Activated CD4-positive, CD25-positive, alpha-beta regulatory T cell treated with anti-CD3 and anti-CD28 coated beads, Interleukin-2, amount 50 U/mL, for 16 hours (primary cell): Measurements from ENCODE around the gene TOR3A.

ENCODE experiments used
- DNase-seq: peaks from one replicate; pipeline ENCODE4 v3.0.0-alpha.2; 2020; ENCODE audit warnings: low read depth, low spot score

The TOR3A gene

GRCh38 chr1:179066471-179066870 is 15.4 kb upstream of the TOR3A start:
- DNase-seq: no peak

- no peak for DNase-seq
Observed at GRCh38 chr1:179077396-179077795, 4.5 kb upstream of the TOR3A start.

DNA sequence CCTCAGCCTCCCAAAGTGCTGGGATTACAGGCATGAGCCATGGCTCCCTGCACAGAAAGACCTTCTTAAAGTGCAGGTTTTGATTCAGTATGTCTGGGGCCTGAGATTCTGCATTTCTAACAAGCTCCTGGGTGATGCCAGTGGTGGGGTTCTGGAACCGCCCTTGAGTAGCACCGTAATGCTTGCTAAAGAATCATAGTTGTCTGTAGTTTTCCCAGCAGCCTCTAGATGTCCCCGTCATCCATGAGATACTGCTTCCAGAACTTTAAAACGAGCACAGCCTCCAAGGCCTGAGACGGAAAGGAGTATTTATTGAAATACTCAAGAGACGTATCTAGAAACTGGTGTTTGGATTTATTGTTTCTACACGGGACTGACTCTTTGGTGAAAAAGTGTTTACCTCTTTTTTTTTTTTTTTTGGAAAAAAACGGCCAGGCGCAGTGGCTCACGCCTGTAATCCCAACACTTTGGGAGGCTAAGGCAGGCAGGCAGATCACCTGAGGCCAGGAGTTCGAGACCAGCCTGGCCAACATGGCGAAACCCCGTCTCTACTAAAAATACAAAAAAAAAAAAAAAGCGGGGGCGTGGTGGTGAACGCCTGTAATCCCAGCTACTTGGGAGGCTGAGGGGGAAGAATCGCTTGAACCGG is 2.6 kb upstream of the TOR3A start:
- peak; percentile 22 for DNase-seq

DNA sequence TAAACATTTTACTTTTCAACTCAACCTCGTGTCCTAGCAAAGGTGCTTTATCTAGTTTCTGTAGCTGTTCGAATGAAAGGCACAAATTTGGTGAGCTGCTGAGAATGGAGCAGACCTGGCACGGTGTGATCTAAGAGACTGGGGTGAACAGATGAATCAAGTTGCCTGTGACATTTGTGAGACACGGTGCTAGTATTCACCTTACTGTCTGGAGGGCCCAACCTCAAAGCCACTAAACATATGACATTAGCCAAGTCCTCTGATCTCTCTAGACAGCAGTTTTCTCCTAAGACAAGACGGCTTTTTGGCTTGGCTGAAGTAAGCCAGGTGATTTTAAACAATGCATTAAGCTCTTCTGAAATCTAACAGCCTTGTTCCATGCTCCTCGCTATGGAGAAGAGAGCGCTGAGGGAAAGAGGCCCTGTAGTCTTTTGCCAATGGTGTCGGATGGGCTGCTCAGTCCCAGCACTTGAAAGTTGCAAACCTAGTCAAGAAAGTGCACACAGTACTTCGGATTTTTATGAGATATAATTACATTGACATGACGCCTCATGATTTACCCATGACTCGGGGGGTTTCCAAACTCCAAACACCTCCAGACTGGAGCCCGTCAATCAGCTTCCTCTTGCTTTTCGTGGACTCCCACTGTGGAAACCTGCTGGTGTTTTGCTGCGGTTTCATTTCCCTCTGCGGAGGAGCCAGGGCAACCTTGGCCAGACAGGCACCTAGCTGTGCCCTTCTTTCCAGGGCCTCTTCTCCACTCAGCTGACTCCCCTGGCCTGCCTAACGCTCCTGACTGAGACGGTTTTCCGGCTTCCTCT is 794 bp upstream of the TOR3A start:
- DNase-seq: no peak

DNA sequence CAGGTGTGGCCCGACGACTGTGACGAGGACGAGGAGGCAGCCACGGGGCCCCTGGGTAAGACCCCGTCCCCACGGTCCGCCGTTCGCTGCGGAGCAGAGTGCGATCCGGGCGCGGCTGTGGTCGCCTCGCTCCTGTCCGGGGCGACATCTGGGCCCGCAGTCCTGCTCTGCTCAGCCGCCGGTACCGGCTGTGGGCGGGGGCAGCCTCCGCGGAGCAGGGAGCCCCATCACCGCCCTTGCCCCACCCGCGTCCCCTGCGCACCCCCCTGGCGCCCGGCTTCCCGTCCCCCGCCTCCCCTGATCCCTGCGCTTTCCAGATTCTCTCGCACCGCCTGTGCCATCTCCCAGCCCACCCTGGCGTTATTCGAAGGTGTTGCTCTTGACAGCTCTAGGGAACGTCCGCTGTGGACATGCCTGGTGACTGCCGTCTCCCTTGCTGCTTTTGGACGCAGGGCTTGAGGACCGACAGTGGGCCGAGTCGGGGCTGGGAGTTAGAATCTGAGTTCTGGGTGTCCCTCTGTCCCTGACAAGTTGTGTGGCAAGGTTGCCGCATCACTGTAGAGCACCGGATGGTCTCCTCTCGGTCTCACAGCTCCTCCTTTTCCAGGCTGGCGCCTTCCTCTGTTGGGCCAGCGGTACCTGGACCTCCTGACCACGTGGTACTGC is 596 bp downstream of the TOR3A start:
- DNase-seq: no peak

DNA sequence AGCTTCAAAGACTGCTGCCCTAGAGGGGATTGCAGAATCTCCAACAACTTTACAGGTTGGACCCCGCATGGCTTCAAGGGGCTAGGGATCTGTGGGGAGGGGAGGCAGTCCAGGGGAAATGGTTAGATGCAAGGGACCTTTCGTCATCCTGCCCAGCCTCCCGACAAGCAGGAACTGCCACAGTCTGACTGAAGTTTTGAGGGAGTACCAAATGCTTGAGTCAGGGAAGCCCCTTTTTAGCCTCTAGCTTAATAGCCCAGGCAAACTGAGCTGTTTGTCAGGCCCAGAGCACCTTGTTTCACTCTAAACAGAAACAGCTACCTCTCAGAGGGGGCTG is 1.1 kb downstream of the TOR3A start:
- DNase-seq: no peak

- DNase-seq: no peak
Observed at GRCh38 chr1:179083533-179083932, 1.7 kb downstream of the TOR3A start.

- DNase-seq: no peak
Observed at GRCh38 chr1:179087665-179088064, 5.8 kb downstream of the TOR3A start.

DNA sequence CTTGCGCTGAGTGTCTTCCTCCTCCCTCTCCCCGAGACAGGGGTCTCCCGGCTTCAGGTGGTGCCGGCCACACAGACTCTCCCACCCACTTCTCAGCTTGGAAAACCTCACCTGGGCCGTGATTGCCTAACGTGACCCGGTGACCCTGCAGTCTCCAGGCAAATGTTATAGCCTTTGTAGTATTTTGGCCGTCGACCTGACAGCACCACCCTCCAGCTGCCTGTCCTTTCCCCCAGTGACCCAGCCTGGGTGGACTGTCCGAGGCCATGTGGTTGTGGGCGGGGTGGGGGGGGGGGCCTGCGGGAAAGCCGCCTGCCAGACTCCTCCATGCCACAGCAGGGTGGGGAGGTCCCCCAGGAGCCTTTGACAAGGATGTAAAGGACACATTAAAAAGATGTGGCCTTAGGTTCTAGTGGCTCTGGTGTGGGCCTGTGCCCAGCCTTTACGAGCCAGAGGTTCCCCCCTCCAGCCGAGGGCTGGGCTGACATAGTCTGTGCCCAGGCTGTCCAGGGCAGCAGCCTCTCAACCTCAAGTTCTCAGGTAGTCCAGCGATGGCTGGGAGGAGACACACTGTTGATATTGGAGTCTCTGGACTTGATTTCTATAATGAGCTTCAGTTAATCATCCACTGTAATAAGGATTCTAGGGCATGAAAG is 8.1 kb downstream of the TOR3A start:
- no peak for DNase-seq

DNA sequence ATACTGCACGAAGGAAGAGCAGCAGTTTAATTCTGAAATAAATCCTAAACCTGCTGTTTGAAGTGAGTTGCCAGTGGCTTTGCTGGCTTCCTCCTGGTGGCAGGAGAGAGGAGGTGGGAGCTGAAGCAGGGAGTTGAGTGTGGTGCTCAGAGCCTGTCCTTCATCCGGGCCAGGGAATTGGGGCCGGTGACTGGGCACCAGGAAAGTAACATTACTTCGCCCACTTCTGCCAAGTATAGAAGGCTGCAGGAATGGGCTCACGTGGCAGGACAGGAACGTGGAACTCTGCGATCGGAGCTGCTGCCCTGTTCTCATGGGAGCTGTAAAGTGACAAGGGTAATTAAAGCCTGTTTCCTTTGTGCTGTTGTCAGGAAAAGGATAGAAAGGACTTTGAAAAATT is 8.7 kb downstream of the TOR3A start:
- no peak for DNase-seq

GRCh38 chr1:179090923-179091322 is 9.1 kb downstream of the TOR3A start:
- no peak for DNase-seq

GRCh38 chr1:179091691-179092165 is 9.9 kb downstream of the TOR3A start:
- DNase-seq: no peak

DNA sequence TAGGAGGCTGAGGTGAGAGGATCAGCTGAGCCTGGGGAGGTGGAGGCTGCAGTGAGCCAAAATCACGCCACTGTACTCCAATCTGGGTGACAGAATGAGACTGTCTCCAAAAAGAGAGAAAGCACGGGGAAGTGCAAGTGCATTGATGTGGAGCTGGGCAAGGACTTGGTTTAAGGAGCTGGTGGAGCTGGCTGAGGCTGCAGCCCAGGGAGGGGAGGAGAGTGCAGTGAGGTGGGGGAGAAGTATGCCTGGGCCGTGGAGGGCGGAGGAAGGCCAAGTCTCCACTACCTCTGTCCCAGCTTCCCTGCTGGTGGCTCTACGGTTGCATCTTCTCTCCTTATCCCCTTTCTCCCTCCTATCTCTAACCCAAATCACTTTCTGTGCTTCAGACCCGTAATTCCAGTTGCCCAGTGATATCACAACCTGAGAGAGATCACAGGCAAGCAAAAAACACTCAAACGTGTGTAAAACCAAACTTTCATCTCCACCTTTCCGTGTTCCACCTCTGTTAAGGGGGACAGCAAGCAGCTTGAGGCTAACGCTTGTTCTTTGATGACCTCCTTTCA is 11.1 kb downstream of the TOR3A start:
- DNase-seq: no peak

- DNase-seq: no peak
Observed at GRCh38 chr1:179094818-179095217, 12.9 kb downstream of the TOR3A start.

DNA sequence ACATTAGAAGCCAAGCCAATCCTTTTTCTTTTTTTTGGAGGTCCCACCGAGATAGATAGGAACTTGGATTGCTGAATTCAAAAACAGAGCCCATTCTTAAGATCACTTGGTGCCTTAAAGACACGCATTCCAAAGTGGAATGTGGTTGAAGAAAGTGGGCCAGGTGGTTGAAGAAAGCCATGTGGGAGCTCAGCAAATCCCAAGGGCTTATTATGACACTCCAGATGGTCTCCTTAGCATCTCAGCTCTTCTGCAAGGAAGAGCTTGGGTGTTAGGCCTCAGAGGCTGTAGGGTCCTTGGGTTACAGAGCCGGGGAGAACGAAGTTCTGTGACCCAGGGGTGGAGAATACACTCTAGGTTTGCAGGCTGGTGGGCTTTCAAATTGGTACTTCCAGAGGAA is 13.5 kb downstream of the TOR3A start:
- no peak for DNase-seq

GRCh38 chr1:179095924-179096323 is 14.1 kb downstream of the TOR3A start:
- DNase-seq: no peak

- no peak for DNase-seq
Observed at GRCh38 chr1:179099891-179100290, 18.0 kb downstream of the TOR3A start.

DNA sequence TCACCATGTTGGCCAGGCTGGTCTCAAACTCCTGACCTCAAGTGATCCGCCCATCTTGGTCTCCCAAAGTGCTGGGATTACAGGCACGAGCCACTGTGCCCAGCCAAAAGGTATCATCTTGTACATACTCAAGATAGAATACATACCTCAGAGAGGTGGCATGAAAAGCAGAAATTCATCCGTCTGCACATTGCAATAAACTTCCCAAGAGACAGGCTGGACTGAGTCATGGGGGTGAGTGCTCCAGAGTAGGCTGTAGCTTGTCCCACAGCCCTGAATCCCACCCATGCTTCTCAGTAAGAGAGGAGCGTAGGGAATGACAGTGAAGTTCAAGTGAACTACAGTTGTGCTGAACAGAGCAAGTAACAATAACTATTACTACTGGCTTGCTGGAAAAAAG is 19.7 kb downstream of the TOR3A start:
- DNase-seq: no peak

DNA sequence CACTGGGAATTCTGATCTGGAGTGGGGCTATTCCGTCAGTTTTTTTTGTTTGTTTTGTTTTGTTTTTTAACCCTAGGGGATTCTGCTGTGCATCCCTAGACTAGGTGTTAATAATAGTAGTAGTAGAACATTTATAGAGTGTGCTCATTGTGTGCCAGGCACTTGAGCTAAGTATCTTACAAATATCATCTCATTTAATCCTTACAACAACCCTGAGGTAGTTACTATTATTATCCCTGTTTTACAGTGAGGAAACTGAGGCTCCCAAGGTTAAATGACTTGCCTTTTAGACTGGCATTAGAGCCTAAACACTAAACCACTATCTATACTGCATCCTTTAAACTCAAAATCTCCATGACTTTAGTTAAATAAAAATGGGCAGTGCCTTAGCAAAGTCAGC is 22.1 kb downstream of the TOR3A start:
- no peak for DNase-seq

GRCh38 chr1:179104611-179105250 is 22.9 kb downstream of the TOR3A start:
- no peak for DNase-seq

DNA sequence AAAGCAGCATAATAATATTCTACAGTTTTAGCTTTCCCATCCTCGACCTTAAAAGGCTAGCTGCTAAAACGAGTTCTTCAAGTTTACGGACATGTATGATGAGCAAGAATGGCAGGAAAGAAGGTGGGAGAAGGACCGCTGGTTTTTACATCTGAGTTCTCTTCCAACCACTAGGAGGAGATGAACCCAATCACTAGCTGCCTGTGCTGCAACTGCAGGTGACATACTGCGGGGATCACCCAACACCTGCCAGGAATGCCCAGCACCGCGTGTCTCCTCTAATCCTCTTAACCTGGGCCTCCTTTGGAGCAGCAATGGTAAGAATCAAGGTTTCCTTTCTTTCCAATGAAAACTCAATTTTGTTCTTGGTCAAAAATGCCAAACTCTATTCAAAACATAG is 23.5 kb downstream of the TOR3A start:
- no peak for DNase-seq
